Gastrocnemius medialis (tissue), 4 donors: ENCODE data around the gene FRMD4B. TPM values are rescaled to one million over a fixed set of nuclear protein-coding genes. Genes with fewer than 3 reads are reported as not detected.

Source experiments
- ATAC-seq, 2 donors: fragments of 150-250 bp; one replicate each; pipeline ENCODE4 v1.9.1; 2016
- DNase-seq, 2 donors: peaks; one replicate each; pipeline ENCODE4 v3.0.0-alpha.2; 2019
- H3K27ac ChIP-seq, 4 donors: fragments of 200-600 bp; sonication (generic); 1 replicate in 1 of 4; 2 replicates in 3 of 4; pipeline ENCODE4 v1.5.1; 2016 to 2018; ENCODE audit warnings: mild to moderate bottlenecking in 2 of 4, moderate library complexity in 1 of 4
- H3K27me3 ChIP-seq, 3 donors: fragments of 200-600 bp; sonication (generic) in 2 of 3; 1 replicate in 1 of 3; 2 replicates in 2 of 3; pipeline versions ENCODE4 v1.5.1 to v1.6.0; 2016 to 2019; ENCODE audit warnings: mild to moderate bottlenecking in 1 of 3, moderate library complexity in 1 of 3
- H3K36me3 ChIP-seq, 2 donors: fragments of 200-600 bp; sonication (generic) in 1 of 2; one replicate each; pipeline ENCODE4 v1.5.1; 2017 to 2018
- H3K4me1 ChIP-seq, 2 donors: fragments of 200-600 bp; sonication (generic) in 1 of 2; one replicate each; pipeline ENCODE4 v1.5.1; 2016 to 2017; ENCODE audit warnings: mild to moderate bottlenecking in 2 of 2
- H3K4me3 ChIP-seq, 4 donors: fragments of 200-600 bp; sonication (generic) in 3 of 4; 1 replicate in 1 of 4; 2 replicates in 3 of 4; pipeline ENCODE4 v1.5.1; 2016 to 2019; ENCODE audit warnings: mild to moderate bottlenecking in 2 of 4
- H3K9me3 ChIP-seq, 3 donors: fragments of 200-600 bp; sonication (generic) in 2 of 3; 1 replicate in 1 of 3; 2 replicates in 2 of 3; pipeline ENCODE4 v1.5.1; 2016 to 2019
- CTCF ChIP-seq, 5 experiments: fragments of 450-650 bp in 3 of 5; fragments of 200-600 bp in 2 of 5; sonication (generic) in 2 of 5; IDR thresholded peaks in 4 of 5; conservative IDR thresholded peaks in 1 of 5; 1 replicate in 4 of 5; 2 replicates in 1 of 5; pipeline ENCODE4 v1.5.1; 2016 to 2019; ENCODE audit warnings: antibody characterized with exemption in 5 of 5, mild to moderate bottlenecking in 3 of 5, moderate library complexity in 3 of 5
- POLR2A ChIP-seq, 2 donors: fragments of 450-650 bp; IDR thresholded peaks; one replicate each; pipeline ENCODE4 v1.6.1; 2017; ENCODE audit warnings: antibody characterized with exemption in 2 of 2, mild to moderate bottlenecking in 2 of 2, moderate library complexity in 2 of 2
- in situ Hi-C, 4 donors: fragments of 200-750 bp; cut with MboI; loops; one replicate each; pipeline versions ENCODE4 v1.15.0 to v1.8.0; 2017; ENCODE audit warnings: low sequenced_read_pairs in 4 of 4
- intact Hi-C: fragments of 100-400 bp; cut with DNase I; formaldehyde crosslinking; loops from one replicate; pipeline ENCODE4 v1.15.1; 2023; ENCODE audit warnings: low total_unique reads
- total RNA-seq, 4 donors: library from RNA; depleted of rRNA; stranded (reverse); fragments of >200 nt; gene quantifications; one replicate each; pipeline versions ENCODE4 v1.1.0 to v1.2.3, GENCODE V29; 2016

Gene FRMD4B
- total RNA-seq, 4 donors from 2014 or later, result 0.29 to 3.6 (median 1.7) TPM

GRCh38 chr3:69343875-69344274 is 42.0 kb downstream of the FRMD4B start:
- DNase-seq, result no peak
- no peak overlapping the region for H3K4me3 ChIP-seq
- no peaks in the 10 kb centered on the region for H3K9me3 ChIP-seq
- no peak overlapping the region for H3K27ac ChIP-seq
- no peaks in the 10 kb centered on the region for H3K27me3 ChIP-seq
- TF ChIP-seq POLR2A (IDR thresholded peaks at IDR 0.05) (no peak), CTCF (IDR thresholded peaks at IDR 0.05 in 4 of 5, conservative IDR thresholded peaks at IDR 0.05 in 1 of 5) (no peak)
- intact Hi-C loops (no loop called here), in situ Hi-C loops (no loop called here)
- no peaks in the 10 kb centered on the region for H3K4me1 ChIP-seq
- no peaks in the 10 kb centered on the region for H3K36me3 ChIP-seq
- no peak for ATAC-seq

DNA sequence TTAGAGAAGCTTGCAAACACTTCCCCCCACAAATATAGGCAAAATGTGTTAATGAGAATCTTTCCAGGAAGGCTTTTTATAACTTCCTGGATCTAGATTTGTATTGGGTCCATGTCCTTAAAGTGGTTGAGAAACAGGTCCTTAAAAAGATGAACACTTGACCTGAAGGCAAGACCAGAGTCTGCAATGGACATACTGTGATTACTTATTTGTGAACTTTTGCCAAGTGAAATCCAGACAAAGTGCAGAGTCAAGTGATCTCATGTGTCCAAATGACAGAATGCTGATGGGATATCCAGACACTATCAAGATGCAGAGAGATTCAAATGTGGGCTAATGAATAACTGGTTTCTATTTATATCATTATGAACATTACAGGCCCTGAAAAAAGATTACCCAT is 43.8 kb downstream of the FRMD4B start:
- DNase-seq (no peak), ATAC-seq (peak in 1 of 2 donors; percentile 52)
- Histone ChIP-seq H3K4me3 (no peak overlapping the region), H3K9me3 (no peaks in the 10 kb centered on the region), H3K36me3 (no peaks in the 10 kb centered on the region), H3K4me1 (no peaks in the 10 kb centered on the region), H3K27me3 (no peaks in the 10 kb centered on the region), H3K27ac (no peak overlapping the region)
- intact Hi-C loops (no loop called here), in situ Hi-C loops (no loop called here)
- no peak for TF ChIP-seq POLR2A (IDR thresholded peaks at IDR 0.05)
- no peak for TF ChIP-seq CTCF (IDR thresholded peaks at IDR 0.05 in 4 of 5, conservative IDR thresholded peaks at IDR 0.05 in 1 of 5)

DNA sequence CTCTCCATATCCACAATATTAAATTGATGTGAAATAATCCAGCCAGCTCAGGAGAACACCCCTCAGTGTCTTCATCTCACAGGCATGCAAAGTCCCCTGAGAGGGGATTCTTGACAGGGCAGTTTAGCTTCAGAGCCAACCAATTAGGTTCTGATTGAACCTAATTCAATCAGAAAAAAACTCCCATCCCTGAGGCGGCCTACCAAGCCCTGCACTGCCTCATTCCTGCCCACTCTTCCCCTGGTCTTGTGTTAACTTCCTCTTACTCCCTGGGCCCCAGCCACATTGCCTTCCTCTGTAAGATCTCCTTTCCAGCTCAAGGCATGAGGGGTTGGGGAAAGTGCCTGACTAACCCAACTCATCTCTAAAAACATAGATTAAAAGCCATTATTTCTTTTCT is 46.1 kb downstream of the FRMD4B start:
- Histone ChIP-seq H3K36me3 (no peaks in the 10 kb centered on the region), H3K9me3 (no peaks in the 10 kb centered on the region), H3K27me3 (no peaks in the 10 kb centered on the region), H3K27ac (no peak overlapping the region), H3K4me1 (no peaks in the 10 kb centered on the region), H3K4me3 (no peak overlapping the region)
- no peak for TF ChIP-seq CTCF (IDR thresholded peaks at IDR 0.05 in 4 of 5, conservative IDR thresholded peaks at IDR 0.05 in 1 of 5)
- TF ChIP-seq POLR2A (IDR thresholded peaks at IDR 0.05), result no peak
- intact Hi-C loops, result no loop called here
- DNase-seq (peak in 1 of 2 donors; percentile 16), ATAC-seq (no peak)
- in situ Hi-C loops, result no loop called here

DNA sequence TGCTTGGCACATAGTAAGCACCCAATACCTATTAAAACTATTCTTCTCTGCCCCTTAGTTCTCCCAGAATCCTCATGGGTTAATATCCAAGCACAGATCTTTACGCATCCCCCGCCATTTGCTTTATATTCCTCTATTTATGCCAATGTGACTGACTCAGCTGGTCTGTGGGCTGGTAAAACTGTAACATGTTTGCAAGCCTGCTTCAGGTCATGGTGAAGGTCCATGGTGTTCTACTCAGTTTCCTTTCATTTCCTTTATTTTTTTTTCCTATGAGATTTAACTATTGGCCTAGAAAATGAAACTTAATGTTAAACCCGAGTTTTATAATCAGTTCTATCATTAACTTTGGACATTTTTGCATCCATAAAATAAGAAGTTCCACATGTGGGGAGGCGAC is 47.0 kb downstream of the FRMD4B start:
- DNase-seq (no peak), ATAC-seq (no peak)
- Histone ChIP-seq H3K27ac (no peak overlapping the region), H3K4me3 (no peak overlapping the region), H3K36me3 (no peaks in the 10 kb centered on the region), H3K4me1 (no peaks in the 10 kb centered on the region), H3K9me3 (no peaks in the 10 kb centered on the region), H3K27me3 (no peaks in the 10 kb centered on the region)
- intact Hi-C loops (no loop called here), in situ Hi-C loops (no loop called here)
- TF ChIP-seq POLR2A (IDR thresholded peaks at IDR 0.05) (no peak), CTCF (IDR thresholded peaks at IDR 0.05 in 4 of 5, conservative IDR thresholded peaks at IDR 0.05 in 1 of 5) (no peak)

DNA sequence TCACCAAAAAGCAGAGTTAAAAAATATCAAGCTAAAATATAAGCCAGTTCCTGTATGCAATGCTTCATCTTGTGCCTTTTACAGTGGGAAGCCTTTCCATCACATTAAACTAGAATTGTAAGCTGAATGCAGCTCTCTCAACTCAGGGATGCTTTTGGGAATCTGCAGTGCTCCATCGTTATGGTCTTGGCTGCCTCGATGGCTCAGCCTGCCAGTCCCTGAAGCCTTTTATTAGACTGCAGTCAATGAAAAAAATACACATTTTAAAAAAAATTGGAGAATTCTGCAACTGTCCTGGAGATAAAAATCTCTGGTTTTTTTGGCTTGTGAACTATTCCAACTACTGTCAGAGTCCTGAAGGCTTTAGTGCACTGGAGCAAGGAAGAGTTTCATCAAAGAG is 53.0 kb downstream of the FRMD4B start:
- in situ Hi-C loops, result no loop called here
- Histone ChIP-seq H3K4me3 (no peak overlapping the region), H3K9me3 (no peaks in the 10 kb centered on the region), H3K36me3 (no peaks in the 10 kb centered on the region), H3K27ac (no peak overlapping the region), H3K4me1 (no peaks in the 10 kb centered on the region), H3K27me3 (no peaks in the 10 kb centered on the region)
- no peak for DNase-seq
- ATAC-seq, result no peak
- intact Hi-C loops, result no loop called here
- no peak for TF ChIP-seq CTCF (IDR thresholded peaks at IDR 0.05 in 4 of 5, conservative IDR thresholded peaks at IDR 0.05 in 1 of 5)
- no peak for TF ChIP-seq POLR2A (IDR thresholded peaks at IDR 0.05)
